Testis (tissue), 5 donors: ENCODE results near the gene LRP10. TPM values are rescaled to one million over a fixed set of nuclear protein-coding genes. Genes with fewer than 3 reads are reported as not detected.
"Not testable (repeated sequence)": the region's sequence is repeated elsewhere in the genome, so short reads cannot be mapped to it uniquely, and the experiment has no call there.

Experiments
- DNase-seq: peaks from one replicate; pipeline ENCODE4 v3.0.0-alpha.2; 2019
- H3K27ac ChIP-seq, 2 donors: fragments of 200-600 bp; sonication (generic); one replicate each; pipeline ENCODE4 v1.5.1; 2019
- H3K27me3 ChIP-seq: fragments of 200-600 bp; sonication (generic); one replicate; pipeline ENCODE4 v1.5.1; 2019
- H3K36me3 ChIP-seq: fragments of 200-600 bp; sonication (generic); one replicate; pipeline ENCODE4 v1.5.1; 2017; ENCODE audit warnings: low read depth; ENCODE audit errors: missing control alignments
- H3K4me1 ChIP-seq: fragments of 200-600 bp; sonication (generic); one replicate; pipeline ENCODE4 v1.5.1; 2019
- H3K4me3 ChIP-seq, 2 donors: fragments of 200-600 bp; sonication (generic); one replicate each; pipeline ENCODE4 v1.5.1; 2017 to 2019
- H3K9me3 ChIP-seq: fragments of 200-600 bp; sonication (generic); one replicate; pipeline ENCODE4 v1.5.1; 2017
- POLR2A ChIP-seq: fragments of 450-650 bp; IDR thresholded peaks from one replicate; pipeline ENCODE4 v1.6.1; 2017; ENCODE audit warnings: antibody characterized with exemption, mild to moderate bottlenecking, moderate library complexity
- WGBS, 2 donors: methylation state at CpG; one replicate each; pipeline ENCODE4 v1.1.5; 2018; 5-methylcytosine and 5-hydroxymethylcytosine counted together
- intact Hi-C: fragments of 100-400 bp; cut with DNase I; formaldehyde crosslinking; loops from one replicate; pipeline ENCODE4 v1.15.1; 2023; ENCODE audit warnings: low total_unique reads
- long read RNA-seq, 2 donors: transcript quantifications; one replicate each; lab custom pipeline, GENCODE V29; 2026
- polyA plus RNA-seq: library from polyadenylated mRNA; stranded (reverse); fragments of 350-450 nt; fragmentation: Illumina TruSeq; extraction: RNeasy Lipid Tissue Mini Kit (QIAGEN cat#74804); gene quantifications from one replicate; pipeline ENCODE4 v1.2.3, GENCODE V29; 2014; ENCODE audit warnings: low read depth, low replicate concordance; ENCODE audit not compliant: insufficient read depth
- total RNA-seq, 2 donors: library from RNA; depleted of rRNA; stranded (reverse); fragments of >200 nt; gene quantifications; one replicate each; pipeline ENCODE4 v1.2.3, GENCODE V29; 2016
- TF ChIP-seq, protein P1 (sequence below), 3 experiments: fragments of 450-650 bp in 2 of 3; fragments of 200-600 bp in 1 of 3; sonication (generic) in 1 of 3; IDR thresholded peaks; one replicate each; pipeline ENCODE4 v1.5.1; 2016 to 2019; ENCODE audit warnings: antibody characterized with exemption in 3 of 3, mild to moderate bottlenecking in 2 of 3, moderate library complexity in 1 of 3

LRP10 gene
- total RNA-seq (10 to 100 TPM; 41.3 to 67.7 TPM), polyA plus RNA-seq (58.2 TPM)
- long read RNA-seq, donor 1, full-length matches to known transcripts: 12 of 18 reads
- long read RNA-seq, donor 1, partial matches to known transcripts: 6 of 18 reads
- long read RNA-seq, donor 1, other reads (novel, unspliced or antisense): 0 of 18 reads
- long read RNA-seq, donor 2, full-length matches to known transcripts: 14 of 30 reads
- long read RNA-seq, donor 2, partial matches to known transcripts: 16 of 30 reads
- long read RNA-seq, donor 2, other reads (novel, unspliced or antisense): 0 of 30 reads

GRCh38 chr14:22871224-22872032 lies at the start of gene LRP10:
Gene LRP10 (plus strand): TSS chr14:22871740. CDS start chr14:22872304, 564 bp downstream.
- WGBS, 2 donors: 0 to 1% methylated on average over 18 to 46 of the region's 50 CpGs
- intact Hi-C loops: no loop called here
- Histone ChIP-seq H3K27me3 (no peaks in the 10 kb centered on the region), H3K4me1 (peaks cover 6% of the 10 kb centered on the region), H3K9me3 (no peaks in the 10 kb centered on the region), H3K4me3 (peak within 1 kb of the TSS; percentile 79 to 92), H3K27ac (peak within 1 kb of the TSS; percentile 95 to 99), H3K36me3 (no peaks in the 10 kb centered on the region)
- peak; percentile 96 for DNase-seq
- TF ChIP-seq POLR2A: peak; percentile 63
- TF ChIP-seq, protein P1, sequence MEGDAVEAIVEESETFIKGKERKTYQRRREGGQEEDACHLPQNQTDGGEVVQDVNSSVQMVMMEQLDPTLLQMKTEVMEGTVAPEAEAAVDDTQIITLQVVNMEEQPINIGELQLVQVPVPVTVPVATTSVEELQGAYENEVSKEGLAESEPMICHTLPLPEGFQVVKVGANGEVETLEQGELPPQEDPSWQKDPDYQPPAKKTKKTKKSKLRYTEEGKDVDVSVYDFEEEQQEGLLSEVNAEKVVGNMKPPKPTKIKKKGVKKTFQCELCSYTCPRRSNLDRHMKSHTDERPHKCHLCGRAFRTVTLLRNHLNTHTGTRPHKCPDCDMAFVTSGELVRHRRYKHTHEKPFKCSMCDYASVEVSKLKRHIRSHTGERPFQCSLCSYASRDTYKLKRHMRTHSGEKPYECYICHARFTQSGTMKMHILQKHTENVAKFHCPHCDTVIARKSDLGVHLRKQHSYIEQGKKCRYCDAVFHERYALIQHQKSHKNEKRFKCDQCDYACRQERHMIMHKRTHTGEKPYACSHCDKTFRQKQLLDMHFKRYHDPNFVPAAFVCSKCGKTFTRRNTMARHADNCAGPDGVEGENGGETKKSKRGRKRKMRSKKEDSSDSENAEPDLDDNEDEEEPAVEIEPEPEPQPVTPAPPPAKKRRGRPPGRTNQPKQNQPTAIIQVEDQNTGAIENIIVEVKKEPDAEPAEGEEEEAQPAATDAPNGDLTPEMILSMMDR (IDR thresholded peaks at IDR 0.05): peak in 1 of 3 experiments; percentile 1

DNA sequence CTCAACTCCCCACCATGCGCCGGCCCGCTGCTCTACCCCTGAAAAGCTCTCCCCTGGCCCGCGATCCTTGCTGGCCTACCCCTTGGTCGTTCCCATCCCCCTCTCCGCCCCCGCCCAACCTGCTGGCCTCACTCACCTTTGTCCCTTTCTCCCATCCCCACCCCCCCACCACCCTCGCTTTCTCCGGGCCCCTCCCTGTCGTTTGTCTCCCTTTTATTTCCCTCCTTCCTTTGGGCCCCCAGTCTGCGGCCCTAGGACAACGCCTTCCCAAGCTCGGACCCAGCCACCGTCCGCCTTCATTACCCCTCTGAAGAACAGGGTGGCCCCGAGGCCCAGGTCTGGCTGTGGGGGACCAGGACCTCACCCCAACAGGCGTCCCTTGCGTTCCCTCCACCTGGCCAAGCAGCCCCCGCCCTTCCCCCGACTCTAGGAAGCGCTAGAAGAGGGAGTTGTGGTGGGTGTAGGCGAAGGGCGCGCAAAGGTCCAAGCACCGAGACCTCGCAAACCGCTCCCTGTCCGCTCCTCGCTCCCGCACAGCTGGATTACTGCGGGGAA lies 49.4 kb upstream of the LRP10 start:
- H3K27ac ChIP-seq: no peak overlapping the region
- TF ChIP-seq POLR2A: no peak
- TF ChIP-seq, protein P1 (IDR thresholded peaks at IDR 0.05): no peak
- peaks cover 16% of the 10 kb centered on the region for H3K4me1 ChIP-seq
- no peaks in the 10 kb centered on the region for H3K27me3 ChIP-seq
- H3K36me3 ChIP-seq: no peaks in the 10 kb centered on the region
- H3K4me3 ChIP-seq: peak overlapping the region; percentile 32 to 58
- intact Hi-C loops: no loop called here
- DNase-seq: no peak
- no peaks in the 10 kb centered on the region for H3K9me3 ChIP-seq
- WGBS, 2 donors: 43 to 50% methylated on average over 17 to 31 of the region's 32 CpGs

GRCh38 chr14:22822571-22823098 lies 48.9 kb upstream of the LRP10 start:
- WGBS, 2 donors: 1% methylated on average over 12 to 34 of the region's 34 CpGs
- peaks cover 16% of the 10 kb centered on the region for H3K4me1 ChIP-seq
- intact Hi-C loops: no loop called here
- no peak overlapping the region for H3K27ac ChIP-seq
- no peaks in the 10 kb centered on the region for H3K9me3 ChIP-seq
- peak overlapping the region; percentile 32 to 58 for H3K4me3 ChIP-seq
- H3K27me3 ChIP-seq: no peaks in the 10 kb centered on the region
- no peaks in the 10 kb centered on the region for H3K36me3 ChIP-seq
- peak; percentile 65 for DNase-seq
- TF ChIP-seq POLR2A: no peak
- TF ChIP-seq, protein P1 (IDR thresholded peaks at IDR 0.05): peak; percentile 40 to 75 (median 70)

- Histone ChIP-seq H3K4me1 (peaks cover 16% of the 10 kb centered on the region), H3K27ac (no peak overlapping the region), H3K36me3 (no peaks in the 10 kb centered on the region), H3K9me3 (no peaks in the 10 kb centered on the region), H3K4me3 (no peak overlapping the region), H3K27me3 (no peaks in the 10 kb centered on the region)
- 30 to 47% methylated on average over 8 of the region's 8 CpGs for WGBS, 2 donors
- DNase-seq: no peak
- TF ChIP-seq POLR2A: no peak
- TF ChIP-seq, protein P1 (IDR thresholded peaks at IDR 0.05): no peak
- intact Hi-C loops: no loop called here
Measured at GRCh38 chr14:22824711-22825359, 46.7 kb upstream of the LRP10 start.

DNA sequence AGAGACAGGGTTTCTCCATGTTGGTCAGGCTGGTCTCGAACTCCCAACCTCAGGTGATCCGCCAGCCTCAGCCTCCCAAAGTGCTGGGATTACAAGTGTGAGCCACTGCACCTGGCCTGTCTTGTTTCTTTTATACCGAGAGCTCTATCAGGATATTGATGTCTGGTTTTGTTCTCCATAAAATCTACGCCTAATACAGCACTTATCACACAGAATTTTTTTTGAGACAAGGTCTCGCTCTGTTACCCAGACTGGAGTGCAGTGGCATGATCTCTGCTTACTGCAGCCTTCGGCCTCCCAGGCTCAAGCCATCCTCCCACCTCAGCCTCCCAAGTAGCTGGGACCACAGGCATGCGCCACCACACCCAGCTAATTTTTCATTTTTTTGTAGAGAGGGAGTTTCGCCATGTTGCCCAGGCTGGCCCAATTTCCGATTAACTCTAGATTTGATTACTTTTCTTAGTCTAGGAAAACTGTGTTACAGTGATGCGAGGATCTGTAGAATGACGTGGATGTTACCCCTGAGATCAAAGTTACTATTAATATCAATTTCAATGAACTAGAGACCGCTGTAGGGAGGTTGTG lies 42.4 kb upstream of the LRP10 start:
- H3K9me3 ChIP-seq, intact Hi-C loops: not testable (repeated sequence)
- 58 to 73% methylated on average over 12 of the region's 12 CpGs for WGBS, 2 donors

More for the DNA sequence above, 42.4 kb upstream of the LRP10 start:
- peak overlapping the region; percentile 60 to 74 for H3K4me3 ChIP-seq
- H3K27ac ChIP-seq: peak overlapping the region; percentile 35 to 55
- not testable (repeated sequence) for H3K4me1 ChIP-seq, H3K27me3 ChIP-seq, H3K36me3 ChIP-seq, DNase-seq
